HCT116 (cell line): ENCODE results near the gene PTGR1.
"Not testable (repeated sequence)": the region's sequence is repeated elsewhere in the genome, so short reads cannot be mapped to it uniquely, and the experiment has no call there.

ENCODE experiments used
- CTCF ChIP-seq, 3 experiments: fragments of 200-600 bp in 1 of 3; sonication (generic) in 1 of 3; IDR thresholded peaks in 2 of 3; conservative IDR thresholded peaks in 1 of 3; 2 replicates each; pipeline ENCODE4 v1.5.1; 2012 to 2017; ENCODE audit warnings: low read depth in 2 of 3, low read length in 2 of 3, antibody characterized with exemption in 1 of 3, borderline replicate concordance in 1 of 3, control low read depth in 1 of 3, mild to moderate bottlenecking in 1 of 3, mixed read lengths in 1 of 3, mixed run types in 1 of 3, moderate library complexity in 1 of 3; ENCODE audit not compliant: insufficient read depth in 1 of 3
- EZH2phosphoT487 ChIP-seq: fragments of 200-600 bp; IDR thresholded peaks from 2 replicates; pipeline ENCODE4 v1.6.1; 2018; ENCODE audit warnings: antibody characterized with exemption, borderline replicate concordance
- JUND ChIP-seq: IDR thresholded peaks from 2 replicates; pipeline ENCODE4 v1.6.1; 2012
- MAX ChIP-seq: IDR thresholded peaks from 2 replicates; pipeline ENCODE4 v1.6.1; 2012
- POLR2A ChIP-seq: IDR thresholded peaks from 2 replicates; pipeline ENCODE4 v1.7.0; 2011; ENCODE audit warnings: borderline replicate concordance; ENCODE audit not compliant: insufficient read depth, insufficient read length; ENCODE audit errors: extremely low read depth

GRCh38 chr9:111568127-111568526, 31.3 kb downstream of the PTGR1 start:
- not testable (repeated sequence) for TF ChIP-seq POLR2A; CTCF (IDR thresholded peaks at IDR 0.05 in 2 of 3, conservative IDR thresholded peaks at IDR 0.05 in 1 of 3; ENCODE audit: borderline replicate concordance in 1 of 3, insufficient read depth in 1 of 3, low read depth in 2 of 3, low read length in 2 of 3); JUND; EZH2phosphoT487; MAX
